Measurements from ENCODE around the gene CCDC85A.

GRCh38 chr2:56240210-56240609, 56.4 kb downstream of the CCDC85A start:
- TF ChIP-seq CTCF (IDR thresholded peaks at IDR 0.05) (no peak), POLR2A (IDR thresholded peaks at IDR 0.05) (no peak)
